HG03159 (cell line): ENCODE results near the gene SPPL3.
"Not testable (repeated sequence)": the region's sequence is repeated elsewhere in the genome, so short reads cannot be mapped to it uniquely, and the experiment has no call there.

Experiments
- ATAC-seq: cut with Tn5 transposase; IDR thresholded peaks from one replicate; pipeline ENCODE4 v1.9.1; 2021; ENCODE audit warnings: mild to moderate bottlenecking, moderate library complexity; ENCODE audit not compliant: unreplicated experiment

Gene SPPL3

DNA sequence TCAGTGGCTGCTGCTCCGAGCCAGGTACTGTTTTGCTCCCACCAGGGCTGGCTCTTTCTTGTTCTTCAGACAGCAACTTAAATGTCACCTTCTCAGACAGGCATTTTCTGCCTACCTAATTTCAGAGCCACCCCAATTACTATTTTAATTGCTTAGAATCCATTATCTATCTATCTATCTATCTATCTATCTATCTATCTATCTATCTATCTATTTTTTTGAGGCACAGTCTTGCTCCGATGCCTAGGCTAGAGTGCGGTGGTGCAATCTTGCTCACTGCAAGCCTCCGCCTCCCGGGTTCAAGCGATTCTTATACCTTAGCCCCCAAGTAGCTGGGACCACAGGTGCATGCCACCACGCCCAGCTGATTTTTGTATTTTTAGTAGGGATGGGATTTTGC, 58.5 kb downstream of the SPPL3 start:
- ATAC-seq: no peak

DNA sequence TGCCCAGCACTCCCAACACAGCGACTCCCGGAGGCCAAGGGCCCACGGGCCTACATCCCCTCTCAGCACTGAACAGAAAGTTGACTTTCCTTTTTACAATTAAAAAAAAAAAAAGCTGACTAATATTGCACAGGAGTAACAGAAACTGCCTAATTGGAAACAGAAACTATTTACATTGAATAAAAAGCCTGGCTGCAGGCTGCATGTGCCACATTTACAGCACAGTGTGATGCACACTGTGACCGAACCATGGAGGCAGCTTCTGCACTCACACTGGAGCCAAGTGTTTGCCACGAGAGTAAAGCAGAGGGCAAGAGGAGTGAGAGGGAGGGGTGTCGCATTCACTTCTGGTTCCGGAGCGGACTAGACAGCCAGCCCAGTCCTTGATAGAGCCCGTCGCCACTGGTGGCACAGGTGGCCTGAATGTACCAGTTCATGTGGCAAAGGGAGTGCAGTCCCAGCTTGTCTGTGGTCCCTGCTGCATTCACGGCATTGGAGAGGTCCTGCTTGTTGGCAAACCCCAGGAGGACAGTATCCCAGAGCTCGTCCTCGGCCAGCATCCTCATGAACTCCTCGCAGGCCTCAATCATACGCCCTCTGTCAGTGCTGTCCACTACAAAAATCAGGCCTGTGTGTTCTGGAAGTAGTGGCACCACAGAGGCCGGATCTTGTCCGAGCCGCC, 59.2 kb downstream of the SPPL3 start:
- ATAC-seq: no peak

DNA sequence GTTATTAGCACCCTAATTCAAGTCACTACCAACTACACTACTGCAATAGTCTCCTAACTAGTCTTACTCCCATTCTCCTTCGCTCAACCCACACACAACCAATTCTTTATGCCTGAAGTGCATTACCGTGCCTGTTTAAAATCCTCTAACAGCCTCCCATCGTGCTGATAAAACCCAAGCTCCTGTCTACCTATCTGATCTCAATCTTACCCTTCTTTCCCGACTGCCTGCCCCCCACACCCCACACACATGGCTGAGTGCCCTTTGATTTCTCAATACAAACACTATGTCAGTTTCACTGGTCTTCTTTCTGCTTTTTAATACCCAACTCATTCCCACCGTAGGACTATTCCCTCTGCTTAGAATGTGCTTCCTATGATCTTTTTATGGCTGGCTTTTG, 59.9 kb downstream of the SPPL3 start:
- no peak for ATAC-seq

DNA sequence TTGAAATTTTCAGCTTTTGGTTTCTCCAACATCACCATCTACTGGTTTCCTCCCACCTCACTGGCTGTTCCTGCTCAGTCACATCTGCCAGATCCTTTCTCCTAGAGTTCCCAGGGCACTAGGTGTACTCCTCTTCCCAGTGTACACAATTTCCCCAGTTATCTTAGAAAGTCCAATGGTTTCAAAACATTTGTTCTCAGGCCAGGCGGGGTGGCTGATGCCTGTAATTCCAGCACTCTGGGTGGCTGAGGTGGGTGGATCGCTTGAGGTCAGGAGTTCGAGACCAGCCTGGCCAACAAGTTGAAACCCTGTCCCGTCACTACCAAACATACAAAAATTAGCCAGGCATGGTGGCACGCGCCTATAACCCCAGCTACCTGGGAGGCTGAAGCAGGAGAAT, 60.7 kb downstream of the SPPL3 start:
- ATAC-seq: no peak

DNA sequence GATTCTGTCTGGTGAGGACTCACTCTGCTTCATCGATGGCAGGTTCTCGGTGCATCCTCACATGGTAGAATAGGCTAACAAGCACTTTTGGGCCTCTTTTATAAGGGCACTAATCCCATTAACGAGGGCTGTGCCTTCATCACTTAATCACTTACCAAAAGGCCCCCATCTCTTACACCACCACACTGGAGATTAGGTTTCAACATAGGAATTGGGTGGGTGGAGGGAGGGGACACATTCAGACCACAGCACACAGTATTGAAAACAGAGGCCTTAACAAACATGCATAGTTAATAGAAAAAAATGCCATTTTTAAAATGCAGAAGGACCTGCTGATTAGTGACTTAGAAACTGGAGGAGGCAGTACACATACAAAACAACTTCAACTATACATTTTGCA, 61.6 kb downstream of the SPPL3 start:
- no peak for ATAC-seq

DNA sequence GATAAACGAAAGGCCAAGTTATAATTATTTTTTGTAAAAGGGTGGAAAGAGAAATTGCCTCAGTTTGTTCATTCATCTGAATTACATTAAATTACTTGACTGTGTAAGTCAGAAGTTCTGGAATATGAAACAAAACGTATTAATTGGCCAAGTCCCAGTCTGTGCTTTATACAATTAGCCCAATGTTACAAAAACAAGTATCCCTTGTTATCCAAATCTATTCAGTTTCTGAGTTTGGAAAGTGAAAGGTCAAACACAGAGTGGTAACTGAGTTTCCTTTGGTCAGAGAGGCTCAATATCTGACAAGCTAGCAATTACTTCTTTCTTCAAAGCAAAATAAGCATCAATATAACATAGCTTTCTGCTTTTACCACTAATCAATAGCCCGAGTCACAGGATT, 62.6 kb downstream of the SPPL3 start:
- ATAC-seq: no peak

DNA sequence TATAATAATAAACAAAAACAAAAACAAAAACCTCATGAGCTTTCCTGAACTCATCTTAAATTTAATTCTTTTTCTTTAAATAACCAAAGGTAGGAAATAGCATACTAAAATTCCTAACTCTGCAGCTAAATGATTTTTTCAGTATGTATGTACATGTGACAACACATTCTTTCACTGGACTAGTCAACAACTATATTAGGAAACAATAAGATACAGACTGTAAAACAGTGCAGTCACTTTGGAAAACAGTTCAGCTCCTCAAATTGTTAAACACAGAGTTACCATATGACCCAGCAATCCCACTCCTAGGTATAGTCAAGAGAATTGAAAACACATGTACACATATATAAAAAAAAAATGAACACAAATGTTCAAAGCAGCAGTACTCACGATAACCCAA, 64.7 kb downstream of the SPPL3 start:
- ATAC-seq: no peak

DNA sequence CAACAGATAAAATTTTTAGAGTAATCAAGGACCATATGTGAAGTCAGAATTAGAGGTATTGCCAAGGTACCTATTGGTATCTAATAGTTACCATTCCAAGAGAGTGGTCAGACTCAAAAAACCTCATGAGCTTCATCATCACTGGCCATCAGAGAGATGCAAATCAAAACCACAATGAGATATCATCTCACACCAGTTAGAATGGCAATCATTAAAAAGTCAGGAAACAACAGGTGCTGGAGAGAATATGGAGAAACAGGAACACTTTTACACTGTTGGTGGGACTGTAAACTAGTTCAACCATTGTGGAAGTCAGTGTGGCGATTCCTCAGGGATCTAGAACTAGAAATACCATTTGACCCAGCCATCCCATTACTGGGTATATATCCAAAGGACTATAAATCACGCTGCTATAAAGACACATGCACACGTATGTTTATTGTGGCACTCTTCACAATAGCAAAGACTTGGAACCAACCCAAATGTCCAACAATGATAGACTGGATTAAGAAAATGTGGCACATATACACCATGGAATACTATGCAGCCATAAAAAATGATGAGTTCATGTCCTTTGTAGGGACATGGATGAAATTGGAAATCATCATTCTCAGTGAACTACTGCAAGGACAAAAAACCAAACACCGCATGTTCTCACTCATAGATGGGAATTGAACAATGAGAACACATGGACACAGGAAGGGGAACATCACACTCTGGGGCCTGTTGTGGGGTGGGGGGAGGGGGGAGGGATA, 65.4 kb downstream of the SPPL3 start:
- ATAC-seq: not testable (repeated sequence)

DNA sequence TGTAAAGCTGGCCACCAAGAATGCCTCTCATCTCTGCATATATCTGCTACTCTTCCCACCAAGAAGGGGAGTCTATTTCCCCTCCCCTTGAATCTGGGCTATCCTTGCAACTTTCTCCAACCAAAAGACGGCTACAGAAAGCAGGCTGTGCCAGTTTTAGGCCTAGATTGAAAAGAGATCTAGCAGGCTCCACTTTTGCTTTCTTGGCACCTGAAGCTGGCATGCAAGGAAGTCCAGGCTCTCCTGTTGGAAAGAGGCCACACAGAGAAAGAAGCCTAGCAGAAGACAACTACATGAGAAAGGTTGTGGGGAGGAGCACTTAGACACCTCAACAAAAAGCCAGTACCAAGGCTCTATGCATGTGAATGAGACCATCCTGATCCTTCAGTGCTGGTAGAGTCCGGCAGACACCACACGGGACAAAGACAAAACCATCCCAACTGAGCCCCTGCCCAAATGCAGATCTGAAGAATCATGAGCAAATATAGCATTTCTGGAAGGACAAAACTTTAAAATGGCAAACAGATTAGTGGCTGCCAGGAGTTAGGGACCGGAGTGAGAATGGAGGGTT, 68.0 kb downstream of the SPPL3 start:
- ATAC-seq: no peak

DNA sequence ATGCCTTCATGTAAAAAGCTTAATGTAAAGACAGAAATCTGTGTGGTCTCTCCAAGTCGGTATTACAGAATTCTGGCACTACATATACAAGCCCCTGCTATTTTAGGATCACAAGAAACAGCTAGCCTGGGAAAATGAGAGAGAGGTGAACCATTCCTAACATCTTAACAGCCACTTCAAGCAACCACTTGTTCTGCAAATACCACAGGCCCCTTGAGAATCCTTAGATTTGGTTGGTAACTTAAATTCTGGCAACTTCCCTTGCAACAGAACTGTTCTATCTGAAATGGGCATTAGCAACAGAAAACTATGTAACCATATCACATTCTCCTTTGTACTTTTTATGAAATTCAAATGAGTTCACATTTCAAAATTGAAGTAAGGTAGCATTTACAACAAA, 68.5 kb downstream of the SPPL3 start:
- ATAC-seq: no peak

DNA sequence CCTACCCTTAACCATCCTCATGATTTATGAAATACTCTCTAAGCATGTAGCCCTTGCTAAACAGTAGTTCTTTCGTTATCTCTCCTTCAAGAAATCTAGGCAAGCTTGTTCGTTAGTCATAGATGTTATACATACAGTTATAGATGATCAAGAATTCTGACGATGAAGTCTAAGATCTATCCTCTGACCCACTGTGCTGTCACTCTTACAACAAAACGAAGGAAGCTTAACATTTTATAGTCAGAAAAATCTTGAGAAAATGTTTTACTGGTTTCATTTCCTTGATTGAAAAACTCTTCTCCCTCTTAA, 68.9 kb downstream of the SPPL3 start:
- no peak for ATAC-seq

DNA sequence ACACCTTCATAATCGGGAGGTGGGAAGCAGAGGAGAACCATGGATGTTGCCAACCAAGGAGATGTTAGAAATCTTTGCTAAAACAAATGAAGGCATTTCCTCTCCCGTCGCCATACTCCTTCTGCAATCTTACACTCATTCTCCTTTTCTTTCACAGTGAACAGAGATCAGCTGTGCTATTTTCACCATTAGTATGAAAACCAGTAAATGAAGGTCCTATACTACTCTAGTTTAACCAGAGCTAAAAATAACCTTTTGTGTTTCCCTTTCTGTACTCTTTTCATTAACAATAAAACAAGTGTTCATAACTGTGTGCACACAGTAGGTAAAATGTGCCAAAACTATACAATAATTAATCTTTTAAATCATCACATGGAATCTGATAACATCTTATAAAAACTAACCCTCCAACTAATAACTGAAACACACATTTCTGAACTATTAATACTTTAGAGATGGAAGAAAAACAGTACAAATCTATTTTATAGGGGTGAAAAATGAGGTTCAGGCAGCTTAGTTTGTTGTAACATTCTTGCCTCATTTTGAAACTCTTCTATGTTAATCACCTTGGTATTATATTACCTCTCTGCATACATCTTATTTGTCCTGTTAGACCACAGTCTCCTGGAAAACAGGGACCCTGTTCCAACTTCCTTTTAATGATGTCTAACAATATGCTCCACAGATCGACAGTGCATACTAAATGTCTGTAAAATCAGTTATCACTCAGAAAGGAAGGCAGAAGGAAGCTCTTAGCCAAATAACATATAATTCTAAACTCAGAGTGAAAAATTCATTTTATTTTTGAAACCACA, 69.5 kb downstream of the SPPL3 start:
- no peak for ATAC-seq

DNA sequence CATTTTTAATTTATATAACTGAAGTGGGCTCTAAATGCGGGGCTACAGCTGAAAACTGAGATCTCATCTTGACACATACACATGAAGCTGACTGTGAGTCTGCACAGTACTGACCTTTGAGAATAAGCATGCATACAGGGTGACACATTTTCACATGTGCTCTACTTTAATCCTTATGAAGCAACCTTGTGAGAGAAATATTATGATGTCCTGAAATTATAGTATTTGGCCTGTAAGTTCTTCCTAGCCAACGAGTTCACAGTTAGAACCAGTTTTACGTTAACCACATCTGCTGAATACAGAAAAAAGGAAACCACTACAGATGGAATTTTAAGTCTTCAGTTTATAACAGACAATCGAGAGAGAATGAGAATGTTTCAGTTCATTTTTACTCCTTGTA, 70.3 kb downstream of the SPPL3 start:
- no peak for ATAC-seq

DNA sequence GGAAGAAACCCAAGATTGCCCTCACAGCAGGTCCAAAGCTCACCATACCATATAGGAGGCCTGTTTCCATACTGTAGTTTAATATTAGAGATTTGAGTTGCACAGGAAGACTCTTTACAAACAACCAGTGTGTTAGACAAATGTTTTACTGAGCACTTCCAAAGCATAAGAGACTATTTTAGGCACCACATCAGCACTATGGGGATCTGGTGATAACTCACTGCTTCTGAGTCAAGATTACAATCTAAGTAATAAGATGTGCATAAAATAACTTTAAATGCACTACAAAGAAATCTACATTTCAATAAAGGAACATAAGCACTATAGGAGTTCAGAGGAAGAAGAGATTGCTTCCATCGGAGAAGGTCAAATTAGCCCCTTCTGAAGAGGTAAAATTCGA, 71.4 kb downstream of the SPPL3 start:
- ATAC-seq: no peak

DNA sequence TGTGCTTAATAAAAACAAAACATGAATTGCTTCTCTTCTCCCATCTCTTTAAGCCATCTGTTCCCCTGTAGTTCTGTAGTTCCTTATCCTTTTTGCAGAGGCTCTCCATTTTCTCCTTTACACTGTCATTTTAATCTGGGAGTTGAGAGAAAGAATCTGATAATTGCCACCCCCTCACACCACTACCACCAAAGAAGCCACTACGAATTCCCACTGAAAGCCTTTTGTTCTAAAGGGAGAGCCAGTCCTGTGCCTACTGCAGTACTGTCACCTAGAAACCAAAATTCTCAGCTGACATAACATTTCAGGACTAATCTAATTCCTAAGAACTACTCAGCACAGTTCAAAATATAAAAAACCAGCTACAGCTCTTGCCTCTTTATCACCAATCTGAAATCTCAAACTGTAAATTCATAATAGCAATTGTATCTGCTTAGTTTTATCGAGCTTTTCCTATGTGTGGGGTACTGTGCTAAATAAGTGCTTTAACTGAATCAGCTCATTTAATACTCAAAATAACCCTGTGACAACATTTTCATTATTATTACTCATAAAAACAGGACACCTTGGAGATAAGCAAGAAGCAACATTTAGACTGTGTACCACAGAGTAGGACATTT, 72.4 kb downstream of the SPPL3 start:
- ATAC-seq: no peak

DNA sequence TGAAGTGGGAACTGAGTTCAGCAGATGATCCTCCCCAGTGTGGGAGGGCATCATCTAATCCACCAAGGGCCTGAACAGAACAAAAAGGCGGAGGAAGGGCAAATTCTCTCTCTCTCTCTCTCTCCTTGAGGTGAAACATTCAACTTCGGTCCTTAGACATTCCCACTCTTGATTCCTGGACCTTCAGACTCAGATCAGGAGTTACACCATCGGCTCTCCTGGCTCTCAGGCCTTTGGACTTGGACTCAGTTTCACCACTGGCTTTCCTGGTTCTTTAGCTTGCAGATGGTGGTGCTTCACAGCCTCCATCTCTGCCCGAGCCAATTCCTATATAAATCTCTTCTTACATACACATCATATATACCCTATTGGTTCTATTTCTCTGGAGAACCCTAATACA, 73.2 kb downstream of the SPPL3 start:
- ATAC-seq: no peak

DNA sequence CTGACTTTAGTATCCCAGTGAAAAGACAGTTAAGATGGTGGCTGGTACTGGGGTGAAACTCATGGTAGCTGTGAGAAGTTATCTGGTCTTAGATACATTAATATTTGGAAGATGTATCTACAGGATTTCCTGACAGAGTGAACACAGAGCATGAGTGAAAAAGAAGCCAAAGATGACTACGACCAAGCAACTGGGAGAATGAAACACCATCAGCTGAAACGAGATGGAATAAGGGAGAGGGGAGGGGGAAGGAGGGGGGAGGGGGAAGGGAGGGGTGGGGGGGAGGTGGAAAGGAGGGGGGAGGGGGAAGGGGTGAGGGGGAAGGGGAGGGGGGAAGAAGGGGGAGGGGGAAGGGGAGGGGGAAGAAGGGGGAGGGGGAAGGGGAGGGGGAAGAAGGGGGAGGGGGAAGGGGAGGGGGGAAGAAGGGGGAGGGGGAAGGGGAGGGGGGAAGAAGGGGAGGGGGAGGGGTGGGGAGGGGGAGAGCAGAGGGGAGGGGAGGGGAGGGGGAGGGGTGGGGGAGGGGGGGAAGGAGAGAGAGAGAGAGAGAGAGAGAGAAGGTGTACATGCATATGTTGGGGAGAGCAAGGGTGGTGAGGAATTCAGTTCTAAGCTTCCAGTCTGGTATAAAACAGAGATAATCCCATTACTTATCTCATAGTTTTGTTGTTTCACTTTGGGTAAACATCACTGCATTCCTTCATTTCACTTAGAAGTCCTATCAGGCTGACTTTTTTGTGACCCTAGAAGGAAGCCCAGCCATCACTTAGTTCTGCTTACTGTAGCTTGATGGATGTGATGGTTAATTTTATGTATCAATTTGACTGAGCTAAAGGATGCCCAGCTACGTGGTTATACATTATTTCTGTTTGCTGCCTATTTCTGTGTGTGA, 73.9 kb downstream of the SPPL3 start:
- ATAC-seq: no peak

DNA sequence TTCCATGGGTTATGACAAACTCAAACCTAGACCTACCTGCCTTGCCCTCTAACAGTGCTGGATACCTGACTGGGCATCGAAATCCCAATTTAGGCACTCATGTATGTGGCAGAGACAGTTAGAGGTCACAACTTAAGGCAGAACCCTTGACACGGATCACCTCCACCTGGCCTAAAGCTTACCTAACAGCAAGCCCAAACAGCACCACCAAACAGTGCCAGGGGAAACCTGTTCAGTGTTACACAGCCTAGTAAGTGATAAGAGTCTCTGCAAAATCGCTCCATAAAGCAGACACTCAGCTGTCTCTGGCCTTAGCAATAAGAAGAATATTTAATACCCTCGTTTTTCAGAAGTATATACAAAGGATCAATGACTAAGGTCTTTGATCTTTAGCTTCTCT, 77.8 kb downstream of the SPPL3 start:
- no peak for ATAC-seq

DNA sequence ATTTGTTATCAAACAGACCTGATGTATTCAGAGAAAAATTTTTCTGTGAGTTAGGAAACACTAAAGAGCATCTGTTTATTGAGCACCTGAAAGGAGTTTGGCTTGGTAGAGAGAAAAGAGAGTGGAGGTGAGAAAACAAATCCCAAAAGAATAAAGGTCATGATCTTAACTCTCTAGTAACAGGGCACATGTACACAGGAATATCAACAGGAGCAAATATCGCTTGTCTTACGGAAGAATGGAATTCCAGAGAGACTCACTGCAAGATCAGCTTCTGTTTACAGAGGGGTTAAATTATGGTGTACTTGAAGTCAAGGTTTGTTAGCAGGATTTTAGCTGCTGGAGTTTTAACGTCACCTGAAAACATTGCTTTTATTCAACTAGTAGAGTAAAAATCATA, 78.8 kb downstream of the SPPL3 start:
- no peak for ATAC-seq

DNA sequence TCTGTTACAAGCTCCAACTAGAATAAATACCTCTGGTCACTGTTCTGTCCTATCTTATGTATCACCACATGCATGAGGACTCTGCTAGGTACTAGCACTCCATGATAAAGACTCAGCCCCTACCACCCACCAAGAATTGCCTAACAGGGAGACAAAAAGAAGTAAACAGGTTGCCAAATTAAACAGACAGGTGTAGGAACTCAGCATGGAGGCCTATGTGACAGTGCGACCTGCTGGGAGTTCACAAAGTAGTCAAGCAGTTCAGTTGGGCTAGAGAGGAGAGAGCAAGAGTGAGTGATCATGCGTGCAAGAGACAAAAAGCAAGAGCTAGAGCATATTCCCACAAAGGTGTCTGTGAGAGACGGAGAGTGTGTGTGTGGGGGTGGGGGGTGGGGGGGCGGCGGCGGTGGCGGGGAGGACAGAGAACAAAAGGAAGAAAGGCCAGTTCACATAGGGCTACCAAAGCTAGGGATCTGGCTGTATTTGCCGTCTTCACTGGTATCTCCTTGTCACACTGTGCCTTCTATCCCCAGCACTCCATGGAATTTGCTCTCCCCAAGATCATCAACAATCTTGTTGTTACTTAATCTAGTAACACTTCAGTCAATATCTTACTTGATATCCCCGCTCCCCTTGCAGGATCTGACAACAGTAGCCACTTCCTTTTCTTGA, 81.2 kb downstream of the SPPL3 start:
- ATAC-seq: no peak
